Fibroblast of pulmonary artery (primary cell): ENCODE measurements around the gene RASL12.
A peak's percentile ranks its signal among the peaks of the same experiment; 100 is the strongest.
"Not testable (repeated sequence)": the region's sequence is repeated elsewhere in the genome, so short reads cannot be mapped to it uniquely, and the experiment has no call there.

Experiments
- DNase-seq: peaks from one replicate; pipeline ENCODE4 v3.0.0-alpha.2; 2010; ENCODE audit warnings: low read depth
- H3K4me3 ChIP-seq: replicated peaks from 2 replicates; pipeline ENCODE4 v1.5.1; 2011; ENCODE audit warnings: low read depth, mild to moderate bottlenecking, control low read depth, low read length, moderate library complexity
- CTCF ChIP-seq: IDR thresholded peaks from 2 replicates; pipeline ENCODE4 v1.5.1; 2011; ENCODE audit warnings: mild to moderate bottlenecking, control low read depth, low read length, inconsistent platforms; ENCODE audit errors: missing control alignments

Gene RASL12

GRCh38 chr15:65096481-65097385 is 28.9 kb upstream of the RASL12 start:
- no peak for DNase-seq
- H3K4me3 ChIP-seq = no peak overlapping the region
- TF ChIP-seq CTCF = no peak

GRCh38 chr15:65095747-65096104 is 27.9 kb upstream of the RASL12 start:
- DNase-seq = no peak
- no peak for TF ChIP-seq CTCF
- no peak overlapping the region for H3K4me3 ChIP-seq

- no peak for TF ChIP-seq CTCF
- H3K4me3 ChIP-seq = no peak overlapping the region
- DNase-seq = peak; percentile 18
These were observed 27.4 kb upstream of the RASL12 start for GRCh38 chr15:65095011-65095746.

GRCh38 chr15:65094294-65094995 is 26.7 kb upstream of the RASL12 start:
- H3K4me3 ChIP-seq = no peak overlapping the region

GRCh38 chr15:65093793-65094170 is 26.0 kb upstream of the RASL12 start:
- H3K4me3 ChIP-seq, DNase-seq: not testable (repeated sequence)

More at GRCh38 chr15:65094294-65094995, 26.7 kb upstream of the RASL12 start:
- no peak for DNase-seq
- TF ChIP-seq CTCF = no peak

GRCh38 chr15:65092911-65093792 is 25.4 kb upstream of the RASL12 start:
- TF ChIP-seq CTCF = no peak
- no peak overlapping the region for H3K4me3 ChIP-seq
- no peak for DNase-seq
